AML-193 (cell line): ENCODE results near the gene CCDC3.

Experiments used
- DNase-seq, 2 experiments: peaks; one replicate each; lab custom pipeline; 2025; lab: John Stamatoyannopoulos, UW

CCDC3 gene

DNA sequence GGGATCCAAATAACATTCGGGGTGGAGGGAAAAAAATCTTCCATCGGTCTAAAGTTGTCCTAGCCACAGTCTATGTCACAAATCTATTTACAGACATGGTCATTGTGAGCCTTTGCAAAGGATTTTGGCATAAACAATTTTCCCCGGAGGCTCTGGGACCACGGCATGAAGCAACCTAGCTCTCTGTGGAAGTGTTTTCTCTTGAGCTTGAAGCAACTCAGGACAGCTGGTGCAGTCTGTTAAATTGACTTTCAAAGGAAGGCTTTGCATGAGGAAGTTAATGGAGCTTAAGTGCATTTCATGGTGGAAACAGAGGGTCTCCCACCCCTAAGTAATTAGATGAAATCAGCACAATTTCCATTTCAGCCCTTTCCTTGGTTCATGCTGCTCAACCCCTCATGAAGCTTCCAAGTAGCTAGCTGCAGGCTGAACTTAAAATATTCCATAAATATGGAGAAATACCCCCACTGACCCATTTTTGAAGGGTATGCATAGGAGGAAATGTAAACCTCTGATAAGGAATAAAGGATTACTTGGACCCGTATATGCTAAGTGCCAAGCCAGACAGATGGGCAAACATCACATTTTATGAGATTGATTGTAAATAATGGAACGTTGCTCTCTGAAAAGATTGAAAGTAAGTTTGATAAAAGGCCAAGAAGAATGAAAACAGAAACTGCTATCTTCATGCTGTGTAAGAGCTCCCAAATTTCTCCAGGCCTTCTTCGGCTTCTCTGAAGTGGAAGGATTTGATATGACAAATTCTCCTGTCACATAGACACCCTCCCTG is 39.9 kb downstream of the CCDC3 start:
- no peak for DNase-seq

DNA sequence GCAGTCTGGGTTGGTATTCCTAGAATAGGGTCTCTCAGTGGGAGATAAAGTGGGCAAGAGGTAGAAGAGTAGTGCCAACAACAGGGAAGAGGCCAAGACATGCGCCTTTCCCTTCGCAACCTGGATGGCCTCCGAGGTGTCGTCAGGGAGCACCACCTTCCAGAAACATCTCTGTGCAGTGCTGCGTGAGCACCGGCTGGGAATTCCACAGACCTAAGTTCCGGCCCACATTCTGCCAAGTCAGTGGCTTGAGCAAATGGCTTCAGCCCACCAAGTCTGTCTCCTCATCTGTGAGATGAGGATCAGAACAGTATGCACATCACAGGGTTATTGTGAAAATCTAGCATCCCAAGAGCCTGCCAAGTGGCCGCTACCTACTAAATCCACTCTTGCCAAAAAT is 40.6 kb downstream of the CCDC3 start:
- DNase-seq = no peak

DNA sequence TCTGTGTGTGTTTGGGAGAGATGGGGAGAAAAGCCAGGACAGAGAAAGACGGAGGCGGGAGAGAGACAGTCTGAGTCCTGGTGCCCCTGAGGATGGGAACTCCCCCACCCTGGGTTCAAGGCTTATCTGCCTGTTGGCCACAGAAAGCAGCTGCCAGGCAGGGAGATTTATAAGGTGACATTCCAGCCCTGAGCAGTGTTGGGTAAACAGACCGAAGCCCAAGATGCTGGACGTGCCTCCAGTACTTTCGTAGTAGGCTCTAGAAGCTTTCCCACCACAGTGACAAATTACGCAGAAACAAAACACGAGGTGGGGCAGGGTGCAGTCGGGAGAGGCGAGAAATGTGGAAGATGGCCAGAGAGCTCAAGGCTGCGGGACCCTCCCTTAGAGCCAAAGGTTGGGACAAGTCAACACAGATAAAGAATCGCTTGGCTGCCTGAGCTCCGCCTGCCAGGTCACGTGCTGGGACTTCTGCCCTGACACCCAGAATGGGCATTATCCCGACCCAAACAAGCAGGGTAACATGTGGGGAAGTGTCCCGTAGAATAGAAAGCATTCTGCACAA is 41.1 kb downstream of the CCDC3 start:
- no peak for DNase-seq

- DNase-seq = no peak
Measured at GRCh38 chr10:12958546-12959110, 42.9 kb downstream of the CCDC3 start.

GRCh38 chr10:12957081-12957480 is 44.4 kb downstream of the CCDC3 start:
- DNase-seq = no peak

GRCh38 chr10:12954866-12955265 is 46.6 kb downstream of the CCDC3 start:
- no peak for DNase-seq

GRCh38 chr10:12950583-12951128 is 50.9 kb downstream of the CCDC3 start:
- DNase-seq = no peak

GRCh38 chr10:12949248-12949647 is 52.3 kb downstream of the CCDC3 start:
- DNase-seq = no peak

DNA sequence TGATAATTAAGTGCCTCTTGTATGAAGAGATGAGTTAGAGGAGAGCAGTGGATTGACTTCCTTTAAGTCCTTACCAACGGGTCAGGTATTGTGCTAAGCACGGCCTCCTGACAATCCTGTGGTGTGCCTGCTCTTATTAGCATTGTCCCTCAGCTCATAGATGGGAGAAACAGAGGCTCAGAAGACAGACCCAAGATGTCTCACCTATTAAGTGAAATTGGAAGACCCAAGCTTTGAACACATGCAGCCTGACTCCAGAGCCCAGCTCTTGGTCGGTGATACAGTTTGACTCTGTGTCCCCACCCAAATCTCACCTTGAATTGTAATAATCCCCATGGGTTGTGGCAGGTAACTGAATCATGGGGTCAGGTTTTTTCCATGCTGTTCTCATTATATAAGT is 53.8 kb downstream of the CCDC3 start:
- DNase-seq = no peak

DNA sequence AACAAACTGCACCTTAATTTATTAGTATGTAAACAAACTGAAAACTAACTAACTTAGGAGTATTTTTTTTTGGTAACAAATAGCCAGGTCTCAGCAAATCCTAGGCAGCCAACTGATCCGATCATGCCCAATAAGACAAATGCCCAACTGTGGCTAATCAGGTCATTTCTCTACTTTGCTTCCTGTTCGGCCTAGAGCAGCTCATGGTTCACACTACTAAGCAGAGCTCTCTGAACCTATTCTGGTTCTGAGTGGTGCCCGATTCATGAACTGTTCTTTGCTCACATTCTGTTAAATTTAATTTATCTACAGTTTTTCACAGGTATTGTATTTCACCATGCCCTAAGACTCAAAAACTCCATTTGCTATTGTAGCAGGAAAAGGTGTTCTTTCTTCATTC is 55.1 kb downstream of the CCDC3 start:
- no peak for DNase-seq

GRCh38 chr10:12945690-12946359 is 55.7 kb downstream of the CCDC3 start:
- DNase-seq = no peak

DNA sequence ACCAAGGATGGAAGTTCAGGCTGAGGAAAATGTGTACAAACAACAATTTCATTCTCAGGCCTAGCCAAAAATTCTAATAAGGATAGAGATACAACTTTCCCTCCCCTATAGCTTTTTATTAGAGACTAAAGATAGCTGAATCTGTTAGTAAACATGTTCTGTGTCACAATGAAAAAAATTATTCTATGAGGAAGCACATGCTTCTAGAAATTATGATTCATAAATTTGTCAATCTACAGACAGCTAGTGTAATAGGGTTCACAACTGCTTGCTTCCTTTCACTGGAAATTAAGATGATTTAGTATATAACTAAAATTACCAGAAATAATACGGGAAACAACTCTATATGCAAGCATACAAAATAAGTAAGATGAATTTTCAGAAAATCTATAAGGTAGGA is 56.6 kb downstream of the CCDC3 start:
- DNase-seq = no peak

- DNase-seq = no peak
Measured at GRCh38 chr10:12943425-12943824, 58.1 kb downstream of the CCDC3 start.

GRCh38 chr10:12941966-12942365 is 59.5 kb downstream of the CCDC3 start:
- DNase-seq = no peak

DNA sequence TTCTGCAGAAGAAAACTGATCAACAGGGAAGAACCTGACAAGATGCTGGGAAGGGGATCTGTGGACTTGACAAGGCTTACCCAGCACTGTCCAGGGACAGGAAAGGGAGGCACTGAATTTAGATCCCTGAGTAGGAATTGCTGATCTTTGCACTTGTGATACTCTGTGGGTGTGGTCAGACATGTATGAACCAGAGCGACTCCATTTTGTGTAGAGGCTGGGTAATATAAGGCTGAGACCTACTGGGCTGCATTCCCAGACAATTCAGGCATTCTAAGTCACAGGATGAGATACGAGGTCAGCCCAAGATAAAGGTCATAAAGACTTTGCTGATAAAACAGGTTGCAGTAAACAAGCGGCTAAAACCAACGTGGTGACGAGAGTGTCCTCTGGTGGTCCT is 60.7 kb downstream of the CCDC3 start:
- DNase-seq = no peak

- no peak for DNase-seq
Measured at GRCh38 chr10:12938271-12938670, 63.2 kb downstream of the CCDC3 start.

- DNase-seq = no peak
Measured at GRCh38 chr10:12937527-12937926, 64.0 kb downstream of the CCDC3 start.

- DNase-seq = peak in 1 of 2 experiments; percentile 1
Measured at GRCh38 chr10:12934777-12935176, 66.7 kb downstream of the CCDC3 start.

- DNase-seq = no peak
Measured at GRCh38 chr10:12929381-12929780, 72.1 kb downstream of the CCDC3 start.

DNA sequence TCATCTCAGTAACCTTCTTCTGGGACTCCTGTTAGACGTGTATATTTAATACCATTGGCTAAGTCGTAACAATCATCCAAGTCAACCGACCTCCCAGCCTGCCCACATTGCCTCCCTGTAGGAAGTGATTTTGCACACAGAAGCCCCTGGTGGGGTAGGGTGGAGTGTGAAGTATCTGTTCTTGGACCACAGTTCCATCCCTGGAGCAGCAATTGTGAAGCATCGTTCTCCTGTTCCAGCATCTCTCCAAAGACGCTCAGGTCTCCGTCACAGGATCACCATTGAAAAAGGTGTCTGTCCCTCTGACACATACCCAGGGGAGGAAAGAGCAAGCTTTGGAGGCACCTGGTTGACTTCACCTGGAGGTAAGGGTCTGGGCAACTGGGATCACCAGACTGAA is 72.9 kb downstream of the CCDC3 start:
- DNase-seq = no peak

GRCh38 chr10:12927896-12928295 is 73.6 kb downstream of the CCDC3 start:
- no peak for DNase-seq

- no peak for DNase-seq
Measured at GRCh38 chr10:12925845-12926244, 75.7 kb downstream of the CCDC3 start.

DNA sequence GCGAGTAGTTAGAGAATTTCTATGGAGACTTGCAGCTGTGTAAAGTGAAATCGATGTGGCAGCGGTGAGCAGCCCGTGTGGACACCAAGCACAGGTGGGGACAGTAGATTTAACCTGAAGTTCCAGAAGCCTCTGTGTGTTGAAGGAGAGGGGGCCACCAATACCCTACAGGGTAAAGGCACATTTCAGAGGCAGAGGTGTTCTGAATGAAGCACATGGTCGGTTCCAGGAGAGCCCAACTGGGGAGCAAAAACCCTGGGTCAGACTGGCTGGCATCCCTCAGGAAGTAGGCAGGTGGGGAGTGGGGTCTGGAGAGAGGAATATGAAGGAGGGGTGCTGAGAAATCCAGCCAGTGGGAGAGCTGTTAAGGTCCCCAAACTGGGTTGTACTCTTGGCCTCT is 76.6 kb downstream of the CCDC3 start:
- no peak for DNase-seq
